PC-9 (cell line): ENCODE data around the gene TBC1D22A. TPM values are rescaled to one million over a fixed set of nuclear protein-coding genes. Genes with fewer than 3 reads are reported as not detected.

Source experiments
- BruUV-seq: library from RNA; stranded (reverse); fragments of 400-500 nt; replicated peaks from 2 replicates; lab custom pipeline; 2021; lab: Mats Ljungman, UMichigan
- CTCF ChIA-PET: fragments of 300-600 bp; sonication (Branson Sonifier 250); formaldehyde crosslinking; loops from one replicate; lab custom pipeline; 2022; ENCODE audit warnings: antibody characterized with exemption; lab: Charles Lee
- POLR2A ChIA-PET: fragments of 300-600 bp; sonication (Branson Sonifier 250); formaldehyde crosslinking; loops from one replicate; lab custom pipeline; 2022; ENCODE audit warnings: antibody characterized with exemption; ENCODE audit not compliant: unreplicated experiment; lab: Charles Lee
- DNase-seq, 2 experiments: peaks; one replicate each; pipeline versions ENCODE4 v3.0.0 to v3.0.0-alpha.2; 2015 to 2022; ENCODE audit warnings: mixed read lengths in 1 of 2
- H2AFZ ChIP-seq: fragments of 200-600 bp; sonication (generic); 2 replicates; pipeline ENCODE4 v1.8.1; 2017; ENCODE audit warnings: antibody characterized with exemption
- H3F3A ChIP-seq: fragments of 200-600 bp; sonication (generic); 2 replicates; pipeline ENCODE4 v1.8.1; 2017; ENCODE audit warnings: antibody characterized with exemption, mild to moderate bottlenecking, low read depth; ENCODE audit not compliant: insufficient read depth
- H3K27ac ChIP-seq: fragments of 200-600 bp; sonication (generic); 2 replicates; pipeline ENCODE4 v1.6.1; 2016; ENCODE audit warnings: mixed run types
- H3K27me3 ChIP-seq: fragments of 200-600 bp; sonication (generic); 2 replicates; pipeline ENCODE4 v1.6.1; 2016; ENCODE audit warnings: low read depth, mixed run types; ENCODE audit not compliant: insufficient read depth
- H3K36me3 ChIP-seq: fragments of 200-600 bp; sonication (generic); 2 replicates; pipeline ENCODE4 v1.6.1; 2016; ENCODE audit warnings: low read depth, mixed run types
- H3K4me1 ChIP-seq: fragments of 200-600 bp; sonication (generic); replicated peaks from 2 replicates; pipeline ENCODE4 v1.6.1; 2016; ENCODE audit warnings: mixed run types; ENCODE audit not compliant: insufficient read depth
- H3K4me2 ChIP-seq: fragments of 200-600 bp; sonication (generic); 2 replicates; pipeline ENCODE4 v1.6.1; 2017; ENCODE audit warnings: mixed run types
- H3K4me3 ChIP-seq: fragments of 200-600 bp; sonication (generic); 2 replicates; pipeline ENCODE4 v1.6.1; 2016; ENCODE audit warnings: mixed run types
- H3K79me2 ChIP-seq: fragments of 200-600 bp; sonication (generic); 2 replicates; pipeline ENCODE4 v1.6.1; 2017; ENCODE audit warnings: low read depth, mixed run types
- H3K9me2 ChIP-seq: fragments of 200-600 bp; sonication (generic); 2 replicates; pipeline ENCODE4 v1.8.1; 2017; ENCODE audit warnings: mild to moderate bottlenecking; ENCODE audit not compliant: insufficient read depth
- H3K9me3 ChIP-seq: fragments of 200-600 bp; sonication (generic); 2 replicates; pipeline ENCODE4 v1.8.1; 2016; ENCODE audit warnings: low read depth; ENCODE audit not compliant: insufficient read depth
- H4K20me1 ChIP-seq: fragments of 200-600 bp; sonication (generic); 2 replicates; pipeline ENCODE4 v1.8.1; 2017; ENCODE audit not compliant: insufficient read depth
- EZH2 ChIP-seq: fragments of 200-600 bp; sonication (generic); IDR thresholded peaks from 2 replicates; pipeline ENCODE4 v1.8.0; 2017; ENCODE audit warnings: antibody characterized with exemption, low read depth
- intact Hi-C: fragments of 100-400 bp; cut with micrococcal nuclease; formaldehyde crosslinking; loops from one replicate; pipeline ENCODE4 v1.10.0; 2022; ENCODE audit not compliant: unreplicated experiment
- total RNA-seq: library from RNA; stranded (reverse); gene quantifications from 2 replicates; pipeline ENCODE4 v1.2.3, GENCODE V29; 2021
- TF ChIP-seq, protein P1 (sequence below): fragments of 200-600 bp; sonication (generic); conservative IDR thresholded peaks from 2 replicates; pipeline ENCODE4 v1.6.1; 2017; ENCODE audit warnings: mixed run types, antibody characterized with exemption, mild to moderate bottlenecking, moderate library complexity

TBC1D22A gene
- total RNA-seq, 1 experiment from 2014 or later: 40.3 TPM

DNA sequence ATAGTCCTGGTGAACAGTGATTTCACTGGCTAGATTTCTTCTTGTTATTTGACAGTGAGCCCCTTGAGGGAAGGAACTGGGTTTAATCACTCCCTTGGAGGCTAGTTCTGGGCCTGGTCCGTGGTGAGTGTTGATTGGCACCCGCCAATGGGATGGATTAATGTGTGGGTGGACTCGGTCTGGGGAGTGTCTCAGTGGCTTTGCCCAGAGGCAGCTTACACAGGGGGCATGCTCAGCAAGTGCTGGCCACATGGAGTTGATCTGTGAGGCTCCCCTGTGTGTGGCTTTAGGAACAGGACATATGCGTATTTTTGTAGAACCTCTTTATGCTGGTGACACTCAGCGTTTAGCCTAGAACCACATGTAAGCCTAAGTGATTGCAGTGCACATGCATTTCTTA is 106.9 kb downstream of the TBC1D22A start:
- Histone ChIP-seq H2AFZ (no peak overlapping the region), H4K20me1 (peaks cover 45% of the 10 kb centered on the region), H3F3A (no peaks in the 10 kb centered on the region; the same call in 1 of the 2 replicates), H3K4me1 (no peaks in the 10 kb centered on the region), H3K36me3 (no peaks in the 10 kb centered on the region; the same call in 1 of the 2 replicates), H3K27ac (no peak overlapping the region), H3K4me3 (no peak overlapping the region), H3K9me2 (no peaks in the 10 kb centered on the region), H3K9me3 (no peaks in the 10 kb centered on the region), H3K79me2 (no peaks in the 10 kb centered on the region), H3K4me2 (no peak overlapping the region), H3K27me3 (no peaks in the 10 kb centered on the region)
- no peak for TF ChIP-seq EZH2
- TF ChIP-seq, protein P1, sequence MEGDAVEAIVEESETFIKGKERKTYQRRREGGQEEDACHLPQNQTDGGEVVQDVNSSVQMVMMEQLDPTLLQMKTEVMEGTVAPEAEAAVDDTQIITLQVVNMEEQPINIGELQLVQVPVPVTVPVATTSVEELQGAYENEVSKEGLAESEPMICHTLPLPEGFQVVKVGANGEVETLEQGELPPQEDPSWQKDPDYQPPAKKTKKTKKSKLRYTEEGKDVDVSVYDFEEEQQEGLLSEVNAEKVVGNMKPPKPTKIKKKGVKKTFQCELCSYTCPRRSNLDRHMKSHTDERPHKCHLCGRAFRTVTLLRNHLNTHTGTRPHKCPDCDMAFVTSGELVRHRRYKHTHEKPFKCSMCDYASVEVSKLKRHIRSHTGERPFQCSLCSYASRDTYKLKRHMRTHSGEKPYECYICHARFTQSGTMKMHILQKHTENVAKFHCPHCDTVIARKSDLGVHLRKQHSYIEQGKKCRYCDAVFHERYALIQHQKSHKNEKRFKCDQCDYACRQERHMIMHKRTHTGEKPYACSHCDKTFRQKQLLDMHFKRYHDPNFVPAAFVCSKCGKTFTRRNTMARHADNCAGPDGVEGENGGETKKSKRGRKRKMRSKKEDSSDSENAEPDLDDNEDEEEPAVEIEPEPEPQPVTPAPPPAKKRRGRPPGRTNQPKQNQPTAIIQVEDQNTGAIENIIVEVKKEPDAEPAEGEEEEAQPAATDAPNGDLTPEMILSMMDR: no peak
- BruUV-seq: no TSS peak
- ChIA-PET POLR2A (no interaction called here), CTCF (no interaction called here)
- intact Hi-C loops: no loop called here
- DNase-seq: no peak

DNA sequence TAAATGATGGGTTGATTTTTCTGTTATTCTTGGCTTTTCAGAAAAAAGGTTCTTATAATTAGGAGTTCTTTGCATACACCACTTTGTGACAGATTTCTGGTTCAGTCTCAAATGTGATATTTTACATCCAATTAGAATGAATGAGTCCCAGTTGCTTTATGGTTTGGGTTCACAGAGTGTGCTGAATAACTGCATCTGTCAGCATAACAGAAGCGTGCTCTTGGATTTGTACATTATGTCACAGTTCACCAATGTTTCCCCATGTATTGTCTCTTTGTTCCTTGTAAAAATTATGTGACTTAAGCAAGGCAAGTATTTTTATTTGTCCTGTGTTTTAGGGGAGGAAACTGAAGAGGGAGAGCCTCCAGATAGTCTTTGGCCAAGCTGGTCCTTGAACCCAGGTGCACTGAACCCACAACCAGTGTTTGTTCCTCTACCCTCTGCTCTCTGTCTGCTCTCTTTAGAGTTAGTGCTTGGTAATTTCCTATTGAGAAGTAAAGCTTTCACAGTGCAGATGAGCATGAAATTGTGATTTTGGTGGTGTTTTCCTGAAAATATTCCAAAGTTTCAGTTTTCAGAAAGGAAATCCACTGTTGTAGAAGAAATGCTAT is 107.5 kb downstream of the TBC1D22A start:
- no peaks in the 10 kb centered on the region for H3K9me2 ChIP-seq
- peaks cover 3% of the 10 kb centered on the region; the same call in 1 of the 2 replicates for H3K79me2 ChIP-seq
- H3F3A ChIP-seq: no peaks in the 10 kb centered on the region; the same call in 1 of the 2 replicates
- intact Hi-C loops: no loop called here
- no peak overlapping the region for H3K27ac ChIP-seq
- H3K4me2 ChIP-seq: no peak overlapping the region
- ChIA-PET POLR2A (no interaction called here), CTCF (no interaction called here)
- DNase-seq: no peak
- H3K36me3 ChIP-seq: no peaks in the 10 kb centered on the region; the same call in 1 of the 2 replicates
- H3K27me3 ChIP-seq: no peaks in the 10 kb centered on the region
- no TSS peak for BruUV-seq
- no peak overlapping the region for H2AFZ ChIP-seq
- no peaks in the 10 kb centered on the region for H3K9me3 ChIP-seq
- no peak for TF ChIP-seq EZH2
- TF ChIP-seq, protein P1: no peak
- H3K4me3 ChIP-seq: no peak overlapping the region
- H4K20me1 ChIP-seq: peaks cover 44% of the 10 kb centered on the region
- H3K4me1 ChIP-seq: no peaks in the 10 kb centered on the region

DNA sequence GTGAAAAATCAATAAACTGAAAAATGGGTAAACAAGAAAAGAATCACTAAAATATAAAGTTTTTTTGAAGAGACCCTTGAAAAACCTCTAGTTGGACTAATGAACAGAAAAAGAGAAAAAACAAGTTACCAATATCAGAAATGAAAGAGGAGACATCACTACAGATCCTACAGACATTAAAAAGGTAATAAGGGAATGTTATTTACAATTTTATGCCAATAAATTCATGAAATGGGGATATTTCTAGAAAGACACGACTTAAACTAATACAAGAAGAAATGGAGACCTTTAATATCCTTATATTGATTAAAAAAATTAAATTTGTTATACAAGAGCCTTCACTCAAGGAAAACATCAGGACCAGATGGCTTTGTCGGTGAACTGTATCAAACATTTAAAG is 109.4 kb downstream of the TBC1D22A start:
- CTCF ChIA-PET: no interaction called here
- TF ChIP-seq, protein P1: no peak
- no peak for TF ChIP-seq EZH2
- H3K27me3 ChIP-seq: no peaks in the 10 kb centered on the region
- no peak overlapping the region for H3K27ac ChIP-seq
- no peak overlapping the region for H3K4me2 ChIP-seq
- no peaks in the 10 kb centered on the region for H3K9me3 ChIP-seq
- no peak for DNase-seq
- H3K9me2 ChIP-seq: no peaks in the 10 kb centered on the region
- POLR2A ChIA-PET: no interaction called here
- no peak overlapping the region for H2AFZ ChIP-seq
- no peaks in the 10 kb centered on the region; the same call in 1 of the 2 replicates for H3K36me3 ChIP-seq
- no peak overlapping the region for H3K4me3 ChIP-seq
- H3K79me2 ChIP-seq: peaks cover 5% of the 10 kb centered on the region; the same call in 1 of the 2 replicates
- peaks cover 41% of the 10 kb centered on the region for H4K20me1 ChIP-seq
- BruUV-seq: no TSS peak
- H3K4me1 ChIP-seq: no peaks in the 10 kb centered on the region
- intact Hi-C loops: no loop called here
- H3F3A ChIP-seq: no peaks in the 10 kb centered on the region; the same call in 1 of the 2 replicates
